ENCODE measurements around the gene RAVER2. TPM values are rescaled to one million over a fixed set of nuclear protein-coding genes. Genes with fewer than 3 reads are reported as not detected.
A peak's percentile ranks its signal among the peaks of the same experiment; 100 is the strongest.

The RAVER2 gene
- total and polyA plus RNA-seq, 12 donors, result 4.1 to 30.6 (median 20.6) TPM

DNA sequence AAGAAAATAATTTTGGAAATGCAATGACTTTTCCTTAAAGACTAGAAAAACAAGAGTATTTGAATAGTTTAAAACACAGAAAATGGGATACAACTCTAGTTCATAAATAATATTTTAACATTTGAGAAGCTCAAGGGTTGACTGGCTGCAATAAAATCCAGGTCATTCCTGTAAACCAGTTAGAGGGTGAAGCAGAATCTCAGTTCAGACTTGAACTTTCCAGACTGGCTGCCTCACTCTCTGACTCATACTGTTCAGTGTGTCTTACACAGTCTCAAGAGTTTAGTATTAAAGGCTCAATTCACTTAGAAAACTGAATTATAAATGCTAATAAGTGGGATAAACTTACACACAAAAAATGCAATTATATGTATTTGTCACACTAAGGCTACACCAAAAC, 89.9 kb downstream of the RAVER2 start:
- H3K27me3 ChIP-seq, result no peaks in the 10 kb centered on the region
- no peaks in the 10 kb centered on the region for H3K9me3 ChIP-seq
- TF ChIP-seq, protein P1, sequence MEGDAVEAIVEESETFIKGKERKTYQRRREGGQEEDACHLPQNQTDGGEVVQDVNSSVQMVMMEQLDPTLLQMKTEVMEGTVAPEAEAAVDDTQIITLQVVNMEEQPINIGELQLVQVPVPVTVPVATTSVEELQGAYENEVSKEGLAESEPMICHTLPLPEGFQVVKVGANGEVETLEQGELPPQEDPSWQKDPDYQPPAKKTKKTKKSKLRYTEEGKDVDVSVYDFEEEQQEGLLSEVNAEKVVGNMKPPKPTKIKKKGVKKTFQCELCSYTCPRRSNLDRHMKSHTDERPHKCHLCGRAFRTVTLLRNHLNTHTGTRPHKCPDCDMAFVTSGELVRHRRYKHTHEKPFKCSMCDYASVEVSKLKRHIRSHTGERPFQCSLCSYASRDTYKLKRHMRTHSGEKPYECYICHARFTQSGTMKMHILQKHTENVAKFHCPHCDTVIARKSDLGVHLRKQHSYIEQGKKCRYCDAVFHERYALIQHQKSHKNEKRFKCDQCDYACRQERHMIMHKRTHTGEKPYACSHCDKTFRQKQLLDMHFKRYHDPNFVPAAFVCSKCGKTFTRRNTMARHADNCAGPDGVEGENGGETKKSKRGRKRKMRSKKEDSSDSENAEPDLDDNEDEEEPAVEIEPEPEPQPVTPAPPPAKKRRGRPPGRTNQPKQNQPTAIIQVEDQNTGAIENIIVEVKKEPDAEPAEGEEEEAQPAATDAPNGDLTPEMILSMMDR (IDR thresholded peaks at IDR 0.05), result no peak
- no peak overlapping the region for H3K4me3 ChIP-seq
- H3K36me3 ChIP-seq, result peaks cover 0 to 97% (median 53%) of the 10 kb centered on the region in 9 donors
- peaks cover 0 to 6% (median 0%) of the 10 kb centered on the region in 9 donors for H3K4me1 ChIP-seq
- intact Hi-C loops (cut with DNase I), result no loop called here
- H3K27ac ChIP-seq, result no peak overlapping the region
- ATAC-seq (no peak), DNase-seq (no peak)

DNA sequence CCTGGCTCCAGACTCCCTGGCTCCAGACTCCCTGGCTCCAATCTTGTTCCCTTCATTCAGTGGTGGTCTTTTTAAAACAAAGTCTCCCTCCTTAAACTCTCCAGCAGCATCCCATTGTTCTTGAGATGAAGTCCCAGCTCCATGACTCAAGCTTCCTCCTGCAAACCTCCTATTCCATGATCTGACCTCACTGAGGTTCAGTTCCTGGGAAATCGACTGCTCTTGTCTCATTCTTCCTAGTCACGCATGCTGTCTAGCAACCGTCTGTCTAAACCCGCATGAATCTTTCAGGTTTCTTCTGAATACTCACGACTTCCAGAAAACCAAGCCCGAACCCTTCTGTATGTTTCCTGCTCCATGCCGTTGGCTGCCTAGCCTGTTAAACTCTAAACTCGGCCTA, 91.9 kb downstream of the RAVER2 start:
- no peak overlapping the region for H3K4me3 ChIP-seq
- no peaks in the 10 kb centered on the region for H3K27me3 ChIP-seq
- TF ChIP-seq, protein P1 (IDR thresholded peaks at IDR 0.05), result no peak
- peak overlapping the region in 1 of 10 donors; percentile 10 for H3K27ac ChIP-seq
- H3K36me3 ChIP-seq, result peaks cover 0 to 100% (median 61%) of the 10 kb centered on the region in 9 donors
- no peak for DNase-seq
- H3K9me3 ChIP-seq, result no peaks in the 10 kb centered on the region
- intact Hi-C loops (cut with DNase I), result no loop called here
- ATAC-seq, result peak in 1 of 8 donors; percentile 13
- WGBS, 2 donors, result 86 to 91% methylated on average over 8 of the region's 8 CpGs
- H3K4me1 ChIP-seq, result peaks cover 0 to 6% (median 0%) of the 10 kb centered on the region in 9 donors

DNA sequence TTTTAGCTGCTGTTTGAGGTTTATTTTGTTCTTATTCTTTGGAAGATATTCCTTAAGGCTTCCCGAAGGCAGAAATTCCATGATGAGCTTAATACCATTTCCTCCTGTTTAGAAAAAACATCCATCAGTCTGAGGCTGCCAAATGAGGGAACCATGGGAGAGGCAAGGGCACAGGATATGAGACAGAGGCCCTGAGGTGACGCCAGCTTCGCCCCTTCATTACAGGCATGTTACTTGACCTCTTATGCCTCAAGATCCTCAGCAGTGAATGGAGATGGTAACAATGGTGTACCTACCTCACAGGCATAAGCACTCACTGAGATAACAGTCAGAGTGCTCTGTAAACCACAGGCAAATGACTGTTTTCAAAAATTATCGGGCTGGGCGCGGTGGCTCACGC, 93.6 kb downstream of the RAVER2 start:
- TF ChIP-seq, protein P1 (IDR thresholded peaks at IDR 0.05), result no peak
- H3K9me3 ChIP-seq, result no peaks in the 10 kb centered on the region
- peak in 1 of 8 donors; percentile 38 for ATAC-seq
- no peak overlapping the region for H3K27ac ChIP-seq
- peaks cover 0 to 98% (median 56%) of the 10 kb centered on the region in 9 donors for H3K36me3 ChIP-seq
- peaks cover 0 to 19% (median 7%) of the 10 kb centered on the region in 9 donors for H3K4me1 ChIP-seq
- 85 to 92% methylated on average over 7 of the region's 7 CpGs for WGBS, 2 donors
- DNase-seq, result no peak
- H3K4me3 ChIP-seq, result no peak overlapping the region
- no peaks in the 10 kb centered on the region for H3K27me3 ChIP-seq
- intact Hi-C loops (cut with DNase I), result no loop called here

DNA sequence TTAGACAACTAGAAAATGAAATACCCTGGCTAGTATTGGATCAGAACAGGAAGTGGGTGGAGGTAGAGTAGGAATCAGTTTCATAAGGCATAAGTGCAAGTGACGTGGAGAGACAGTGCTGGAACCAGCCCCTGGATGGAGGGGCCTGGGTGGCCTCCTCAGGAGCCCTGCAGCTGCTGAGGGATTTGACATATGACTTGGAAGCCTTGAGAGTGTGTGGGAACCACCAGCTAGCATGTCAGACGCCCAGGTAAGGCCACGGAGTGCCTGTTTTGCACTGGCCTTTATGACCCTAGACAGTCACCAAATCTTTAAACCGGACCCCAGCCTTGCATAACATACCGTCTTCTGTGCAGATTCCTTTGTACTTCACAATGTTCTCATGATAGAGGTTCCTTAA, 94.4 kb downstream of the RAVER2 start:
- TF ChIP-seq, protein P1 (IDR thresholded peaks at IDR 0.05), result no peak
- no peaks in the 10 kb centered on the region for H3K27me3 ChIP-seq
- intact Hi-C loops (cut with DNase I), result no loop called here
- DNase-seq (no peak), ATAC-seq (no peak)
- no peaks in the 10 kb centered on the region for H3K9me3 ChIP-seq
- 83 to 90% methylated on average over 5 of the region's 5 CpGs for WGBS, 2 donors
- no peak overlapping the region for H3K4me3 ChIP-seq
- H3K36me3 ChIP-seq, result peaks cover 0 to 98% (median 49%) of the 10 kb centered on the region in 9 donors
- no peak overlapping the region for H3K27ac ChIP-seq
- H3K4me1 ChIP-seq, result peaks cover 0 to 19% (median 7%) of the 10 kb centered on the region in 9 donors

All from heart right ventricle (tissue), 16 donors.